GM18867 (cell line): ENCODE measurements around the gene RPTOR.

Experiments used
- ATAC-seq: cut with Tn5 transposase; IDR thresholded peaks from one replicate; pipeline ENCODE4 v1.9.1; 2021; ENCODE audit warnings: mild to moderate bottlenecking, moderate library complexity; ENCODE audit not compliant: unreplicated experiment

The RPTOR gene

DNA sequence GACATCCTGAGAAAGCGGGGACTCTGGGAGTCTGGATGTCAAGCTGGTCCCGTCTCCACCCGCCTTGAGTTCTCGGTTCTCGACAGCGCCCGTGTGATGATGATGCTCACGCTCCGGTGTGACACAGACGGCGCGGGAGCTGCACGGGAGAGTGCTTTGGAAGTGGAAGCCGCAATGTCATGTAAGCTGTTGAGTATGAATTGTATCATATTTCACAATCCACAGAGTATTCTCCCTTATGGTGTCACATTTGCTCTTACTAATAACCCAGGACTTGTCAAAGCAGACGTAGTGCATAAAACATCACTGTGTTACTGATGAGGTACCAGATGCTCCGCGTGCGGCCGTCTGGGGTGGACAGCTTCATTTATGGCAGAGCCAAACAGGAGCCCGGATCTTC, 229.5 kb downstream of the RPTOR start:
- ATAC-seq, result no peak

DNA sequence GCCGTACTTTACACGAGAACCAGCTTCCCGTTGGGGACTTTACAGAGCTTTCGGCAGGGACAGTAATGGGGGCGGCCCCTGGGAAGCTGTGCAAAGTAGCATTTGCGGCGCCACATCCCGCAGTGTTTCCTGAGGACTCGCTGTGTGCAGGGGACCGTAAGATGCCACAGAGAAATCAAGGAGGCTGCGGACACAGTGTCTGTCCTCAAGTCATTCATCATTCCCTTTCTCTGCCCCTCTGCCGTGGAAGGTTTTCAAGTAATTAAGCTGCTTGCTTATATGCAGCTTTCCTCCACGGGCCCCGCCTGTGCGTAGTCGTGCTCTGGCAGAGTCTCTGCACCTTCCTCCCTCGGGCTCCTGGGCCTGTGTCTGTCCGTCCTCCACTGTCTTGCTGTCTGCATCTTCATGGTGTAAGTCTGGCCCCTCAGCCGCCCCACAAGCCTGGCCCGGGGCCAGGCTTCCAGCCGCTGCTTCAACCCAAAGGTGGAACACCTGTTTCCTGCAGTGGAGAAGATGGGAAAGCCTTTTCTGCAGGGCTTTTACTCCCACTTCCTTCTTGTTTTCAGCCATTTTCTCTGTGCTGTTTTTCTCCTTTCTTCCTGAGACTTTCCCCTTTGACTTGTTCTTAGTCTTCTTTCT, 230.1 kb downstream of the RPTOR start:
- no peak for ATAC-seq

DNA sequence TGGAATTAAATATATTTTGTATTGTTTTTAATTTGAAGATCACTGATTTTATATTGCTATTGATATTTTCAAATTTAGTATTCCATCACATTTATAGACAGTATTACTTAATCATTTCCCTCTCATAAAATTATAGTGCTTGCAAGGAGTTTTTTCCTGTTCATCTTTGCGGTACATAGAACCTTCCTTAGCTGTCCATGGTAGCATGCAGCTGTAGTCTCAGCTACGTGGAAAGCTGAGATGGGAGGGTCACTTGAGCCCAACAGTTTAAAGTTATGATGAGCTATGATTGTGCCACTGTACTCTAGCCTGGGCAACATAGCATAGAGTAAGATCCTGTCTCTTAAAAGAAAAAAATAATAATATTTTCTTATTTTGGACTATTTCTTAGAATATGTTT, 231.2 kb downstream of the RPTOR start:
- no peak for ATAC-seq

DNA sequence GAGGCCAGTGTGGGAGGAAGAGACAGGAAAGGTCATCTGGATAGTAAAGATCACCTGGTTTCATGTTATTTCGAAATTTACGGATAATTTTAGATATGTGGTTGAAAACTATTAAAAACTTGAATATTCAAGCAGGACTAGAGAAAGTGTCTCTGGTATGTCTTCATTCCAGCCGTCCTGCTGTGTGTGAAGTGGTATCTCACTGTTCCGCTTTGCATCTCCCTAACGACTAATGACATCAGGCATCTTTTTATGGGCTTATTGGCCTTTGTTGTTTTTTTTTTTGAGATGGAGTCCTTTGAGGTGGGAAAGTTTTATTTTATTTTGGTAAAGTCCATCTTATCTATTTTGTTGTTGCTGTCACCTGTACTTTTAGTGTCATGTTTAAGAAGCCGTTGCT, 232.6 kb downstream of the RPTOR start:
- ATAC-seq, result no peak

DNA sequence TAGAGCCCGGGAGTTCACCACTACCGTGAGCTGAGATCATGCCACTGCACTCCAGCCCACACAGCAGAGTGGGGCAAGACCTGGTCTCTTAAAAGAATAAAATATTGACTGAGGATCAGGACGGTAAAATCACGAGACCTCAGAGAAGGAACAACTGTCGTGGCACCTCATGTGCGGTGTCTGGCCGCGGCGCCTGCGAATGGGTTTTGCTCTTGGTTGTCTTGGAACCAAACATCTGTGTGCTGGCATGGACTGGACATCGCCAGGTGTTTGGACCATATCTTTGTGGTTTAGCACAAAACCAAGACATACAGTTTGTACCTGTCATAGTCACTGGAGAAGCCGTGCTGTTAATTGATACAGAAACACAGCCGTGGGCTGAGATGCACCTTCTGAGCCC, 234.1 kb downstream of the RPTOR start:
- no peak for ATAC-seq

DNA sequence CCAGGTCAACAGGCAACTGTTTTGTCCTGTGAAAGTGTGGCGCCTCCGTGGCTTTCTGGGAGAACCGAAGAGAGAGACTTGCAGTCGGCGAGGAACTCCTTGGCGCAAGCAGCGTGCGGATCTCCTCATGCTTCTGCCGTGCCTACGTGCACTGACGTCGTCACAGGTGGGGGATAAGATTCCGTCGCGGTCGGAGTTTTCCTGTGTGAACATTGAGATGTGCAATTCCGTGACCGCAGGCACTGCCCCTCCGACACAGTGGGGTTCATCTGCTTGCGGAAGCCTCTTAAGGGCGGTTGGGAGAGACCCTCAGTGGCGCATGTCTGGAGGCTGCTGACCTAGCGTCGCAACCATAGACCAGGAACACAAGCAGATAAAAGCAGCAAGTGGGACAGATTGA, 234.7 kb downstream of the RPTOR start:
- no peak for ATAC-seq

DNA sequence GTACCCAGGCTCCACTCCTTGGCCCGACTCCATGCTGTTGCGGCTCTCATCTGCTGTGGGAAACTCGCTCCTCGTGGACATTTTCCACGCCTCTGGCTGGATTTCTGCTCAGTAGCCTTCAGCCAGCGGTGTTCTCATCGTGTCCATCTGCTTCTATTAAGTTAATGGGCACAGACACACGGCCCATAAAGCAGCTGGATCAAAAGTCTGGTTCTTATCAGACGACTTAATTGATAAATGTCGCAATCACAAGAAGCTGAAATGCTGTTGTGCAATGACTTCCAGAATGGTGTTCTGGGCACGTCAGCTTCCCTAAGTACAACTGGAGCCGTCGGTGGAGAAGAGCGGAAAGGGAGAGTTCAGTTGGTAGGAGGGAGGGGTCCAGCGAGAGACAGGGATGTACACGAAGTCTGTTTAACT, 235.3 kb downstream of the RPTOR start:
- no peak for ATAC-seq

DNA sequence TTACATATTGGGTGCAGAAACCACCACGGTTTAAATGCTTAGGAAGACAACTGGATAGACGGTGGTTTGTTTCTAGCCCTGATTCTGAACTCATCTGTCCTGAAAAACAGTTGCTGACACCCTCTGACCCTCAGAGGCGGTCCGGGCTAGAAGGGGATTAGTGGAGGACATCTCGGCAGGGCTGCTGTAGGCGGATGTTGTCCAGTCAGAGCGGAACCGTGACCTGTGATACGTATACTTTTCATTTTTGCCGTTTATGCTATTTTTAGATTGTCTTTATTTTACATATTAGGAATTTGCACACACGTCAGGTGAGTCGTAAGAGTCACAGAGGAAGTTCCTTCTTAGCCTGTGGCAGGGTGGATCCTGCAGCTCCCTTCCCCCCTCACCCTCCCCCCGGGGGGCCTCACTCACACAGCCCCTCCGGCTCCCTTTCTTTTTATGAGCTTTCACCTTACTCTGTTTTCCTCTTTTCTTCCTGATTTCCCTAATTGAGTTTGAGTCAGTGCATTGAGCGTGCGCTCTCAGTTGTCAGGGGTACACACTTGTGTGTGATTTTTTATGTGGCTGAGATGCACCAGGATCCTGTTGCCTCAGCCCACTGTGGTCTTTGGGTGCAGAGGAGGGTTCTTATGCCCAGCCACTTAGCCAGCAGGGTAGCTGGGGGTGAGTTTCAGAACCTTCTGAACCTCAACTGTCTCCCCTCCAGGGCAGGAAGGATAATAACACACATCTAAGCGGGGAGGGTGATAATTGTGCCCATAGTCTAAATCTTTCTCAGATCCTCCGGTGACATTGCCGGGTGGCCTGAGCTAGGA, 236.0 kb downstream of the RPTOR start:
- ATAC-seq, result peak; percentile 50

DNA sequence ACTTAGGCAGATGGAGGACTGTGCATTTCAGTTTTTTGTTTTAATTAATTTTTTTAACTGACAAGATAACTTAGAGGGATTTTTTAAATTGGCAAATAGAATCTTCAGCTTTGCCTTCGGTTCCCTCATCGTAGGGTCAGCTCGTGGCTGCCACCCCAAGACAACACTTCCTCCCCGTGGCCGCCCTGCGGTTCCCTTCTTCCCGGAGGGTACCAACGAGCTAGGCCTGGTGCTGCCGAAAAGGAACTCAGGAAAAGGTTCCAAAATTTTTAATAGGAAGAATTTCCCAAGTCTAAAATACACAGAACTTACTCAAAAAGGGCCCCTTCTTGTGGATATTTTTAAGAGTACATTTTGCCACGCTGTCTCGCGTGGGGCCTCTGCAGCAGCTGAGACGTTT, 236.6 kb downstream of the RPTOR start:
- ATAC-seq, result no peak

DNA sequence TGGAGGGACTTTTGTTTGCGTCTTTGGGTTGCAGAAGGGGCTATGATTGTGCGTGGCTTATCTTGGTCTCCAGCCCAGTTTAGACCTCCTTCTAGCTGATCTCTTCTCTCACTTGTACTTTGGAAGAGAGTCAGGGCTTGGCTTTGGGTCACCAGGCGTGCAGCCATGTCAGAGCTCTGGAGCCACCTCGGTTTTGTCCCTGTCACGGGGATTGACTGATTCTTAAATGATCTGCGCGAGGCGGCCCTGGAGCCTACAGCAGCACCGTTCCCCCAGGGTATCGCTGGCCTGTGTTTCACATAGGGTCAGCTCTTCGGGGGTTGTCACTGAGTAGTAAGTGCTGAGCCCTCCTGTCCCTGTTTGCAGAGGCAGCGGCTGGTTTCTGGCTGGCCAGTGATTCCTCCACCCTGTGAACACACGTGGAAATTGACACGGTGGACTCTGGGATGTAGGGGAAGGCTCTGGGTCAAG, 237.2 kb downstream of the RPTOR start:
- ATAC-seq, result no peak

DNA sequence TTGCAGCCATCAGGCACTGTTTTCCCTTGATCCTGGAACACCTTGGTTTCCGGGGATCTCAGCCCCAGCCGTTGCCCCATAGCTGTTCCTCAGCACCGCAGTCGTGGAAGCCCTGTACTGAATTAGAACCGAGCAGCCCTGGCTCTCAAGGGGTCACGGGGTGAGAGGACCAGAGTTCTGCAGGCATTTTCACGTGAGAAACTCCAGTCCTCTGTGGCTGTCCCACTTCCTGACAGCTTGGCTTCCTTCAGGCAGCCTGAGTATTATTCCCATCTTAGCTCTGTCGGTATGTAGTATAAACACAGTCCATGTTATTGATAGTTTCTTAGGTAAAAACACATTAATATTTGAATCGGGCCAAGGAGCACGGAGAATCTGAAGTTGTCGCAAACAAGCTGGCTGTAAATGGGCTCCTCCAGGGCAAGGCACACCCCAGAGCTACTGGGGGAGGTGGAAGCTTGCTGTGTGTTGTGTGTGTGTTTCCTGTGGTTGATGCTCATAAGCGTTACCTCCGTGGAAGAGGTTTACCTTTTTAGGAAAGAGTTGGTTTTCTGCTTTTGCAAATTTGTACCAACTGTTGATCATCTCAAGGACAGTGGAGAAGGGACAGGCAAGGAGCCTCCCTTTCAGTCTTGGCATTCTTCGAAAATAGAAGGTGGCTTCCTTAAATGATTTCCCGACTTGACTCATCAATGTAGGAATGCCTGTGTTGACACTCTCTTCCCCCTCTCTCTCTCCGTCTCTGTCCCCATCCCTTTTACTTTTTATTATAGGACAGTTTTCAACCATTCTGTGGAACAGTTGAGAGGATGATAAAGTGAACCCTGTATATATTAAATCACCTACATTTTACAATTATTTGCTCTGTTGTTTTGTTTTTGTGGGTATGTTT, 238.1 kb downstream of the RPTOR start:
- no peak for ATAC-seq

DNA sequence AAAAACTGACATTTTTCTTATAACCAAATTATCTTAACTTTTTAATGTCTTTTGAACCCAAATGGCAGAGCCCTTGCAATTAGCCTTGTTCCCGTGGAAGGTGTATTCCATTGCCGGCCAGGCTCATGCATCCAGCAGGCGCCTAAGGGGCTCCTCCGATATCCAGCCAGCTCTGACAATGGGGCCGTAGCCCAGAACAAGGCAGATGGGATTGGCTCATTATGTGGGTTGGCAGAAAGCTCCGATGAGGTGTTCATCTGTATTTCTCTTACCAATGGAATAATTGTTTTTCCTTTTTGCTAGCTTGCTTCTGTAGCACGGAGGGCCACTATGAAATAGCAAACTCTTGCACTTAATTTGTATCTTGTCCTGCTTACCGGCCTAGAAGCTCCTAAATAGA, 238.8 kb downstream of the RPTOR start:
- no peak for ATAC-seq

DNA sequence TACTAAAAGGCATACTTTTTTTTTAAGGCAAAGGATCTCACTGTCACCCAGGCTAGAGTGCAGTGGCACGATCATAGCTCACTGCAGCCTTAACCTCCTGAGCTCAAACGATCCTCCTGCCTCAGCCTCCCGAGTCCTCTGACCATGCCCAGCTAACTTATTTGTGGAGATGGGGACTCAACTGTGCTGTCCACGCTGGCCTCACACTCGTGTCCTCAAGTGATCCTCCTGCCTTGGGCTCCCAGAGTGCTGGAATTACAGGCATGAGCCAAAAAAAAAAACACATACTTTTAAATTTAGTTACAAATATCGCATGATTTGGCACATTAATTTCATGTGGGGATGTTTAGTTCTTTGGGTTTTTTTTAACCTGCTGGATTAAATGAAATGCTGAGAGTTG, 239.3 kb downstream of the RPTOR start:
- ATAC-seq, result no peak

DNA sequence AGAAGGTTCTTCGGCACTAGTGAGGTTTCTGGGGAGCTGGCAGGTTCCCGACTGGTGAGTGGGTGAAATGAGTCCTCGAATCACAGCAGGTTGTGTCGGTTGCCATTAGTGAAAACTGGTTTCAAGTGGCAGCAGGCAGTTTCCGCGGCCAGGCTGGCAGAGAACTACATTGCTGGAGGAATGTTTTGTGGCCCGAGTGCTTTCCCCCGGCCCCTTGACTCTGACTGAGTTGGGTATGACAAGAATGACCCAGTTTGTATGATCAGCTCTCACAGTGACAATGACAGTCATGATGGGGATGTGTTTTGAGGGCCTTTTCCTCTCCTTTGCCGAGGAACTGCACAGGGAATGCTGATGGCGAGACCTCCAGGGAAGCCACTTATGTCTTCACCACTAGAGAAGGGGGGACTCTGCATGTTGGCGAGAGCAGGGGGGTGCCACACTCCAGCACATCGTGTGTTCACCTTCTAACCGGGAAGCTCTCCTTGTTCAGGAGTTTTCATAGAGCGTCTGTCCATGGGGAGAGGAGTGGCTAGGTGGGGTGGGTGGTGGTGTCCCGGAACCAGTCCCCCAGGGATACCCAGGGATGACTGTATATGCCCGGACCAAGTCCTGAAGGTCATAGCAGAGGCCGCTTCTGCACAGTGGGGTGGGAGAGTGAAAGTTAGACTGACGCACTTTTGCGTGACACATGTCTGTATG, 241.0 kb downstream of the RPTOR start:
- no peak for ATAC-seq

DNA sequence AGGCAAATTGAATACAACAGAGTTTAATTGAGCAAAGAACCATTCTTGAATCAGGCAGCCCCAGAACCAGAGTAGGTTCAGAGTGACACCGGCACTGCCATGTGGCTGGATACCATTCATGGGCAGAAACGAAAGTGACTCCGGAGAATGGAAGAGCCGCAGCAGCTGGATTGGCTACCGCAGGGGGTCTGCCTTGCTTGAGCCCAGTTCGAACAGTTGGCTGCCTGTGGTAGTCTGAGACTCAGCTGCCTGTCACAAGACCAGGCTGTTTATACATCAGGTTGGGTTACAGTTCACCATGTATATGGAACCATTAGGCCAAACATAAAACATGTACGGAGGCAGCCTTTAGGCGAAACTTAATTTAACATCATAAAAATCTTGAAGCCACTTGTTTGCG, 241.8 kb downstream of the RPTOR start:
- ATAC-seq, result no peak

DNA sequence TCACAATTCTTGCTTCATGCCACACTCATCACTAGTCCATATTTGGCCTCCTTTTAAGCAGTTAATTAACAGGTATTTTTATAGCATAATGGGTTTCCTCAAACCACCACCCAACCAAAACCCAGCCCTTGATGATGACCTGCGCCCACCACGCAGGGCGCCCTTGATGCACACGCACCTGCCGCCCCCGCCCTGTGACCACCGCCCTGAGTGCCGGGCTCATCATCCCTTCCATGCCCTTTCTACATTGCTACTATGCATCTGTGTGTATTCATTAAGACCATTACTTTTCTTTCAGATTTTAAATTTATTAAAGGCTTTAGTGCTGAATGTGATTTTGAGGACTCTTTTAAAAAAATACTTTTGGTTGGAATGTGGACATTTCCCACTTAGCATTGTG, 242.2 kb downstream of the RPTOR start:
- no peak for ATAC-seq

DNA sequence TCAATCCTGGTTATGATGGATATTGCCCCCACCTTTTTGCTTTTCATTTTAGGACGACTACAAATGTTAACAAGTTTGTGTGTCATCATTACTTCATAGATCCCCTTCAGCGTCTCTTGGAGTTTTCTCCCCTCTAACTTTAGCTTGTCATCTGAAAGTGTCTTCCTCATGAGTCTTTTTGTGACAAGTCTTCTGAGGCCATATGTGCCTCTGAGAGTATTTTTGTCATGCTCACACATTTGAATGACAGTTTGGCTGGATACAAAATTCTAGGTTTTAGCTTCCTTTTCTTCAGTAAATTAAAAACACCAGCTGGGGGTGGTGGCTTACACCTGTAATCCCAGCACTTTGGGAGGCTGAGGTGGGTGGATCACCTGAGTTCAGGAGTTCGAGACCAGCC, 243.2 kb downstream of the RPTOR start:
- ATAC-seq, result no peak

DNA sequence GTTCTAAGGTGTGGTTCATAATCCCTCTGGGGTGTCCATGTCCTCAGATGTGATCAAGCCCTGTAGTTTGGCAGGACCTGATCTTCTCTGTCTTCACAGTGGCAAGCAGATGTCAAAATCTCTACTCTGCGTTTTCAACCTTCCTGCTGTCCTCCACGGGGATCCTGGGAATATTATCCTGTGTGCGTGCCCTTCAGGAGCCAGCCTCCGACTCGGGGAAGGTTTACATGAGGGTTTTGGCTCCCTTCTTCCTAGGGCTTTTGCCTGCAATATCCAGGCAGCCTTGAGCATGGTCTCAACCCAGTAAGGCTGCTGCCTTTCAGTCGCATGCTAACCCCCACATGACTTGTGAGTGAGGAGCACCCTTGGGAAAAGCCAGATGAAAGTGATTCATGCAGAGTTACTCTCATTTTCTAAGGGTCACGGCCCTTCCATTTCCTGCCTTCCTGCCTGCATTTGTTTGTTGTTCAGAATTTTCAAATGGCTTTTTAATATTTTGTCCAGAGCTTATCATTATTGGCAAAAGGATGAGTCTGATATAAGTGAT, 244.8 kb downstream of the RPTOR start:
- no peak for ATAC-seq

DNA sequence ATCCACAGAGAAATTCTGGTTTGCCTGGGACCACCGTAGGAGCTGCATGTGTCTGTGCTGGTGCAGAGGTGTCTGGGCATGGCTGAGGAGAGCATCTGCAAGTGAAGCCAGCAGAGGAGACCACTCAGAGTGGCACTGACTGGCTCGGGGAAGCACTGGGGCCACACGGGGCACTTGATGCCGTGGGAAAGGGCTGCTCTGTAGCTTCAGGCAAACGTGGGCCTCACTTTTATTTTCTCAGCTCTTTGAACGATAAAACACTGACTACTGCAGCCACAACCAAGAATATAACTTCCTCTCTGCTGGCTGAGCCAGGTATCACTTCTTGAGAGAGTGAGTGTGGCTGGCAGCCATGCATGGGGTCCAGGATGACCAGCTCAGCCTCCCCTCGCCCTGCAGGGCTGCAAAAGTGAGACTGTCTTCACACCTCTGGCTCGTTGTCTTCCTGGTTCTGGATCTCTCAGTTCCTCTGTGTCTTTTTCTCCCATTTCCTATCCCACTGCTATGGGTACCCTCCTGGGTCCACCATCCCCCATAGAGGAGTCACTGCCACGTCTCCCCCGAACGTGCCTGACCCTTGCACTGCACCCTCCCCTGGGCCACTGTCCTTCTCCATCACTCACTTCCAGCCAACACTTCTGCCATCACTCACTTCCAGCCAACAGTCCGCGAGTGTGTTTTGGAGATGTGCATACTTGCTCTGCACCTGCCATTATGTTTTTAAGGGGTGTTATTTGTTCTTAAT, 245.6 kb downstream of the RPTOR start:
- peak; percentile 56 for ATAC-seq
